SKM-1 treated with dmso at 0.1 percent for 144 hours (cell line): ENCODE data around the gene MAP3K19.
"Not testable (repeated sequence)": the region's sequence is repeated elsewhere in the genome, so short reads cannot be mapped to it uniquely, and the experiment has no call there.

Source experiments
- DNase-seq: peaks from one replicate; lab custom pipeline; 2025; ENCODE audit not compliant: unreplicated experiment; lab: John Stamatoyannopoulos, UW

MAP3K19 gene

GRCh38 chr2:135047300-135047699 is at the start of gene MAP3K19:
TSS of gene MAP3K19 (minus strand) at chr2:135047447. CDS start at chr2:135024647, 22,800 bp downstream.
- no peak for DNase-seq

- DNase-seq, result no peak
Observed at GRCh38 chr2:135096665-135097446, 49.6 kb upstream of the MAP3K19 start.

- DNase-seq, result no peak
Observed at GRCh38 chr2:135095591-135095990, 48.3 kb upstream of the MAP3K19 start.

GRCh38 chr2:135094508-135094907 is 47.3 kb upstream of the MAP3K19 start:
- no peak for DNase-seq

- no peak for DNase-seq
Observed at GRCh38 chr2:135093670-135094330, 46.6 kb upstream of the MAP3K19 start.

- DNase-seq, result no peak
Observed at GRCh38 chr2:135093193-135093592, 45.9 kb upstream of the MAP3K19 start.

GRCh38 chr2:135091681-135092080 is 44.4 kb upstream of the MAP3K19 start:
- DNase-seq, result no peak

GRCh38 chr2:135089597-135089996 is 42.4 kb upstream of the MAP3K19 start:
- DNase-seq, result not testable (repeated sequence)

GRCh38 chr2:135086222-135086621 is 39.0 kb upstream of the MAP3K19 start:
- DNase-seq, result no peak

GRCh38 chr2:135078417-135078816 is 31.2 kb upstream of the MAP3K19 start:
- DNase-seq, result no peak

- DNase-seq, result no peak
Observed at GRCh38 chr2:135076556-135076955, 29.3 kb upstream of the MAP3K19 start.

GRCh38 chr2:135074216-135074615 is 27.0 kb upstream of the MAP3K19 start:
- DNase-seq, result no peak

- no peak for DNase-seq
Observed at GRCh38 chr2:135072125-135072997, 25.1 kb upstream of the MAP3K19 start.

- DNase-seq, result no peak
Observed at GRCh38 chr2:135066710-135067109, 19.5 kb upstream of the MAP3K19 start.

GRCh38 chr2:135064149-135064548 is 16.9 kb upstream of the MAP3K19 start:
- no peak for DNase-seq

- DNase-seq, result no peak
Observed at GRCh38 chr2:135063210-135063609, 16.0 kb upstream of the MAP3K19 start.

GRCh38 chr2:135059577-135059976 is 12.3 kb upstream of the MAP3K19 start:
- DNase-seq, result no peak

GRCh38 chr2:135056790-135057189 is 9.5 kb upstream of the MAP3K19 start:
- no peak for DNase-seq

- DNase-seq, result no peak
Observed at GRCh38 chr2:135055182-135055786, 8.0 kb upstream of the MAP3K19 start.

- no peak for DNase-seq
Observed at GRCh38 chr2:135052997-135053474, 5.8 kb upstream of the MAP3K19 start.
